HG03378 (cell line): ENCODE data around the gene SRP14.
"Not testable (repeated sequence)": the region's sequence is repeated elsewhere in the genome, so short reads cannot be mapped to it uniquely, and the experiment has no call there.

Experiments used
- ATAC-seq: cut with Tn5 transposase; IDR thresholded peaks from one replicate; pipeline ENCODE4 v1.9.1; 2021; ENCODE audit warnings: mild to moderate bottlenecking, moderate library complexity; ENCODE audit not compliant: unreplicated experiment

The SRP14 gene

GRCh38 chr15:40051616-40052415 is 12.8 kb upstream of the SRP14 start:
- ATAC-seq = no peak

GRCh38 chr15:40050788-40051470 is 11.9 kb upstream of the SRP14 start:
- ATAC-seq = no peak

GRCh38 chr15:40048926-40049475 is 10.0 kb upstream of the SRP14 start:
- no peak for ATAC-seq

GRCh38 chr15:40048211-40048792 is 9.3 kb upstream of the SRP14 start:
- ATAC-seq = no peak

GRCh38 chr15:40047415-40048210 is 8.6 kb upstream of the SRP14 start:
- peak; percentile 53 for ATAC-seq

GRCh38 chr15:40046721-40047414 is 7.9 kb upstream of the SRP14 start:
- no peak for ATAC-seq

- no peak for ATAC-seq
Measured at GRCh38 chr15:40045572-40046217, 6.7 kb upstream of the SRP14 start.

GRCh38 chr15:40044717-40045571 is 6.0 kb upstream of the SRP14 start:
- peak; percentile 58 for ATAC-seq

- no peak for ATAC-seq
Measured at GRCh38 chr15:40043927-40044716, 5.1 kb upstream of the SRP14 start.

GRCh38 chr15:40042791-40043320 is 3.9 kb upstream of the SRP14 start:
- ATAC-seq = no peak

- no peak for ATAC-seq
Measured at GRCh38 chr15:40040770-40041169, 1.8 kb upstream of the SRP14 start.

GRCh38 chr15:40040293-40040635 is 1.3 kb upstream of the SRP14 start:
- no peak for ATAC-seq

GRCh38 chr15:40038275-40038637 is 725 bp downstream of the SRP14 start:
- no peak for ATAC-seq

GRCh38 chr15:40037721-40038120 is 1.3 kb downstream of the SRP14 start:
- no peak for ATAC-seq

- ATAC-seq = not testable (repeated sequence)
Measured at GRCh38 chr15:40035182-40035581, 3.8 kb downstream of the SRP14 start.

GRCh38 chr15:40034186-40034946 is 4.6 kb downstream of the SRP14 start:
- ATAC-seq = no peak

GRCh38 chr15:40032125-40032839 is 6.7 kb downstream of the SRP14 start:
- ATAC-seq = no peak
